Natural killer cell (primary cell): ENCODE data around the gene SERBP1. TPM values are rescaled to one million over a fixed set of nuclear protein-coding genes. Genes with fewer than 3 reads are reported as not detected.
"Not testable (repeated sequence)": the region's sequence is repeated elsewhere in the genome, so short reads cannot be mapped to it uniquely, and the experiment has no call there.

ENCODE experiments used
- ATAC-seq, 3 donors: fragments of 150-1000 bp in 2 of 3; fragments of 200-7000 bp in 1 of 3; cut with Tn5 transposase; 1 replicate in 1 of 3; 2 replicates in 2 of 3; pipeline ENCODE4 v1.10.0; 2021; ENCODE audit warnings: mild to moderate bottlenecking in 2 of 3, moderate library complexity in 2 of 3
- DNase-seq, 2 donors: peaks; one replicate each; pipeline versions ENCODE4 v3.0.0 to v3.0.0-alpha.2; 2013 to 2021; ENCODE audit warnings: mixed read lengths in 1 of 2
- H3K27ac ChIP-seq: one replicate; pipeline ENCODE4 v1.5.1; 2013; ENCODE audit warnings: mild to moderate bottlenecking, low read length
- H3K27me3 ChIP-seq: one replicate; pipeline ENCODE4 v1.6.1; 2013; ENCODE audit warnings: low read length; ENCODE audit not compliant: control insufficient read depth, insufficient read depth
- H3K36me3 ChIP-seq: one replicate; pipeline ENCODE4 v1.6.1; 2013; ENCODE audit warnings: low read length; ENCODE audit not compliant: control insufficient read depth, insufficient read depth
- H3K4me1 ChIP-seq: one replicate; pipeline ENCODE4 v1.6.1; 2013; ENCODE audit warnings: low read length; ENCODE audit not compliant: control insufficient read depth, insufficient read depth
- H3K4me3 ChIP-seq: one replicate; pipeline ENCODE4 v1.5.1; 2013; ENCODE audit warnings: low read length
- H3K9me3 ChIP-seq: one replicate; pipeline ENCODE4 v1.6.1; 2013; ENCODE audit warnings: low read length; ENCODE audit not compliant: control insufficient read depth, insufficient read depth
- H3K27ac Mint-ChIP-seq, 2 donors: one replicate each; pipeline ENCODE4 v1.8.0; 2022; ENCODE audit warnings: mild to moderate bottlenecking in 2 of 2, mixed read lengths in 2 of 2, moderate library complexity in 1 of 2
- H3K27me3 Mint-ChIP-seq, 2 donors: one replicate each; pipeline ENCODE4 v1.8.0; 2022; ENCODE audit warnings: low read depth in 2 of 2, mixed read lengths in 2 of 2
- H3K36me3 Mint-ChIP-seq: one replicate; pipeline ENCODE4 v1.8.0; 2022; ENCODE audit warnings: mixed read lengths
- H3K4me1 Mint-ChIP-seq, 2 donors: one replicate each; pipeline ENCODE4 v1.8.0; 2022; ENCODE audit warnings: mixed read lengths in 2 of 2
- H3K4me3 Mint-ChIP-seq: one replicate; pipeline ENCODE4 v1.8.0; 2022; ENCODE audit warnings: mild to moderate bottlenecking, moderate library complexity, mixed read lengths
- H3K9me3 Mint-ChIP-seq, 2 donors: one replicate each; pipeline ENCODE4 v1.8.0; 2022; ENCODE audit warnings: mixed read lengths in 2 of 2
- WGBS: methylation state at CpG from one replicate; pipeline ENCODE4 v1.1.7; 2013; ENCODE audit warnings: missing lambda C conversion rate; ENCODE audit not compliant: insufficient coverage; 5-methylcytosine and 5-hydroxymethylcytosine counted together
- intact Hi-C: fragments of 100-400 bp; cut with micrococcal nuclease; formaldehyde crosslinking; loops from one replicate; pipeline ENCODE4 v1.14.2; 2022
- total RNA-seq, 4 donors: library from RNA; stranded (reverse); fragments of 120-200 nt in 1 of 4; gene quantifications; one replicate each; pipeline versions ENCODE4 v1.2.3 to v1.2.4, GENCODE V29; 2013 to 2022
- TF ChIP-seq, protein P1 (sequence below): fragments of 200-600 bp; IDR thresholded peaks from one replicate; pipeline ENCODE4 v1.8.0; 2022; ENCODE audit warnings: antibody characterized with exemption

SERBP1 gene
- total RNA-seq, 3 donors from 2014 or later (not counting 1 experiment from before 2014, with no cell fraction given): 137 to 183 (median 149) TPM

DNA sequence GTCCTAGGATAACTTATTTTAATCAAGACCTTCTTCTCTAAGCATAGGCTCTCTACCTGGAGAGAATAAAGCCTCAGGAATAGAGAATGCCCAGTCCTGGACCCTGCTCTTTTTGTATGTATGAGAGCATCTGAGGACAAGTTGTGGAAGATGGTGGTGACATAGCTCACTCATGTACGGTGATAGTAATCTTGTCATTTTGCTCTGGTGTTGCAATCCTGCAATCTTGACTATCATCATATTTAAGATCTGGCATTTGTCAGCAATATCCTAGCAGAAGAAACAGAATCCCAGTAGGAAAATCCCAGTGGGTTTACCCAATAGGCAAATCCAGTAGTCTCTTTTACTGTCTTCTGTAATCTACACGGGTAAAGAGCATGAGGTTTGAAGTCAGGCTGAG is 21.6 kb upstream of the SERBP1 start:
- H3K27ac ChIP-seq: no peak overlapping the region
- H3K4me3 ChIP-seq: no peak overlapping the region
- peaks cover 0 to 13% of the 10 kb centered on the region in 2 donors for H3K27me3 Mint-ChIP-seq
- no peaks in the 10 kb centered on the region for H3K27me3 ChIP-seq
- H3K27ac Mint-ChIP-seq: no peak overlapping the region
- WGBS: 96% methylated on average over 2 of the region's 2 CpGs
- no peaks in the 10 kb centered on the region for H3K9me3 Mint-ChIP-seq
- H3K36me3 ChIP-seq: no peaks in the 10 kb centered on the region
- H3K9me3 ChIP-seq: no peaks in the 10 kb centered on the region
- TF ChIP-seq, protein P1, sequence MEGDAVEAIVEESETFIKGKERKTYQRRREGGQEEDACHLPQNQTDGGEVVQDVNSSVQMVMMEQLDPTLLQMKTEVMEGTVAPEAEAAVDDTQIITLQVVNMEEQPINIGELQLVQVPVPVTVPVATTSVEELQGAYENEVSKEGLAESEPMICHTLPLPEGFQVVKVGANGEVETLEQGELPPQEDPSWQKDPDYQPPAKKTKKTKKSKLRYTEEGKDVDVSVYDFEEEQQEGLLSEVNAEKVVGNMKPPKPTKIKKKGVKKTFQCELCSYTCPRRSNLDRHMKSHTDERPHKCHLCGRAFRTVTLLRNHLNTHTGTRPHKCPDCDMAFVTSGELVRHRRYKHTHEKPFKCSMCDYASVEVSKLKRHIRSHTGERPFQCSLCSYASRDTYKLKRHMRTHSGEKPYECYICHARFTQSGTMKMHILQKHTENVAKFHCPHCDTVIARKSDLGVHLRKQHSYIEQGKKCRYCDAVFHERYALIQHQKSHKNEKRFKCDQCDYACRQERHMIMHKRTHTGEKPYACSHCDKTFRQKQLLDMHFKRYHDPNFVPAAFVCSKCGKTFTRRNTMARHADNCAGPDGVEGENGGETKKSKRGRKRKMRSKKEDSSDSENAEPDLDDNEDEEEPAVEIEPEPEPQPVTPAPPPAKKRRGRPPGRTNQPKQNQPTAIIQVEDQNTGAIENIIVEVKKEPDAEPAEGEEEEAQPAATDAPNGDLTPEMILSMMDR: no peak
- DNase-seq: no peak
- no peaks in the 10 kb centered on the region for H3K36me3 Mint-ChIP-seq
- no peak overlapping the region for H3K4me3 Mint-ChIP-seq
- no peaks in the 10 kb centered on the region for H3K4me1 ChIP-seq
- intact Hi-C loops: no loop called here
- H3K4me1 Mint-ChIP-seq: peaks cover 0 to 4% of the 10 kb centered on the region in 2 donors
- ATAC-seq: no peak

DNA sequence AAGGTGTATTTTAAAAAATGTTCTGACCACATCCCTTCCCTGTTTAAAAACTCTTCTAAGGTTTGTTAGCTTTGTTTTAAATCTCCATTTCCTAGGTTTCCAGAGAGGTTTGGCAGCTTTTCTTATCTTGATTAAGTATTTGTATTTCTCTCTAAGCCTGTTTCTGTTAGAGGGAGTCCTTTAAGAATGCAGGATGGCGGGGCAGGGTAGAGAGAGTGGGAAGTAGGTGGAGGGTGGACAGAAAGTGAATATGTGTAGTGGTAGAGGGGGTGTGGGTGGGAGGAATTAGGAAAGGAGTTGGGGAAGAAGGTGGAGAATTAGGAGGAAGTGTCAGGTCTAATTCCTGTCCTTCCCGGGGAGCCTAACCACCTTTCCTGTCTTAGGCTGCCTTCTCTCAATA is 21.2 kb upstream of the SERBP1 start:
- H3K27ac ChIP-seq: no peak overlapping the region
- H3K9me3 Mint-ChIP-seq: no peaks in the 10 kb centered on the region
- DNase-seq: no peak
- H3K9me3 ChIP-seq: no peaks in the 10 kb centered on the region
- H3K4me3 ChIP-seq: no peak overlapping the region
- H3K4me1 Mint-ChIP-seq: peaks cover 0 to 8% of the 10 kb centered on the region in 2 donors
- no peak for ATAC-seq
- no peak overlapping the region for H3K27ac Mint-ChIP-seq
- WGBS: 56% methylated on average over 2 of the region's 2 CpGs
- H3K27me3 ChIP-seq: no peaks in the 10 kb centered on the region
- peaks cover 2 to 13% of the 10 kb centered on the region in 2 donors for H3K27me3 Mint-ChIP-seq
- H3K36me3 Mint-ChIP-seq: no peaks in the 10 kb centered on the region
- intact Hi-C loops: no loop called here
- H3K4me1 ChIP-seq: no peaks in the 10 kb centered on the region
- H3K4me3 Mint-ChIP-seq: no peak overlapping the region
- TF ChIP-seq, protein P1: no peak
- H3K36me3 ChIP-seq: no peaks in the 10 kb centered on the region

DNA sequence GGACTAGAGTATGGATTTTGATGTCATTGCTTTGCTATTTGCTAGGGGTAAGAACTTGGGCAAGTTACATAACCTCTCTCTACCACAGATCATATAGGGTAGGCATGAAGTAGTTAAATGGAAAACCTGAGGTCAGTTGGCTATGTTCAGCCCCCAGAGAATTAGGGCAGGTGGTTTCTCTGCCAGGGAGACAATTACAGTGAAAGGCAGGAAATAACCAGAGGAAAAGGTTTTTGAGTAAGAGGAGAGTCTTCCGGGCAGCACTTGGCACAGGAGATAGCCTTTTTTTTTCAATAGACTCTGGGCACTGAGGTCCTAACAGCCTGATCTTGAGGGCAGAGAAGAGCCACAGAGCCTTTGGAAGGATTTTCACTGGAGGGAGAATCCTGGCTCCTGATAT is 16.7 kb upstream of the SERBP1 start:
- Mint-ChIP-seq H3K27ac (no peak overlapping the region), H3K9me3 (no peaks in the 10 kb centered on the region), H3K27me3 (peaks cover 5 to 10% of the 10 kb centered on the region in 2 donors), H3K4me1 (peaks cover 0 to 9% of the 10 kb centered on the region in 2 donors), H3K4me3 (no peak overlapping the region), H3K36me3 (no peaks in the 10 kb centered on the region)
- no peaks in the 10 kb centered on the region for H3K27me3 ChIP-seq
- H3K36me3 ChIP-seq: no peaks in the 10 kb centered on the region
- H3K27ac ChIP-seq: no peak overlapping the region
- intact Hi-C loops: no loop called here
- 13% methylated on average over 1 of the region's 1 CpG for WGBS
- DNase-seq (no peak), ATAC-seq (no peak)
- no peaks in the 10 kb centered on the region for H3K4me1 ChIP-seq
- no peak overlapping the region for H3K4me3 ChIP-seq
- no peaks in the 10 kb centered on the region for H3K9me3 ChIP-seq
- TF ChIP-seq, protein P1: no peak

DNA sequence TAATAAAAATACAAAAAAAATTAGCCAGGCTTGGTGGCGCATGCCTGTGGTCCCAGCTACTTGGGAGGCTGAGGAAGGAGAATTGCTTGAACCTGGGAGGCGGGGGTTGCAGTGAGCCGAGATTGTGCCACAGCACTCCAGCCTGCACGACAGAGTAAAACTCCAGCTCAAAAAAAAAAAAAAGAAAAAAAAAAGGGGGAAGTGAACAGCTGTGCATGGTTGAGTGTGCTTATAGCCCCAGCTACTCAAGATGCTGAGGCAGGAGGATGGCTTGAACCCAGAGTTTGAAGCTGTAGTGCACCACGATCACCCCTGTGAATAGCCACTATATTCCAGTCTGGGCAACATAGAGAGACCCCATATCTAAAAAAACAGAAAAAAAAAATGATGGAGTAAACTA is 15.8 kb upstream of the SERBP1 start:
- H3K27me3 ChIP-seq, intact Hi-C loops, H3K9me3 Mint-ChIP-seq: not testable (repeated sequence)

More for the DNA sequence above, 15.8 kb upstream of the SERBP1 start:
- 40% methylated on average over 4 of the region's 5 CpGs for WGBS
- H3K27ac ChIP-seq, H3K36me3 Mint-ChIP-seq, H3K4me1 Mint-ChIP-seq, H3K4me3 Mint-ChIP-seq, H3K27me3 Mint-ChIP-seq, DNase-seq, H3K27ac Mint-ChIP-seq, H3K4me1 ChIP-seq, H3K4me3 ChIP-seq, H3K36me3 ChIP-seq, H3K9me3 ChIP-seq: not testable (repeated sequence)
- peak in 1 of 3 donors; percentile 37 for ATAC-seq
